Activated gamma-delta T cell treated with Interleukin-2 at 50 U/mL for 16 hours (primary cell): Measurements from ENCODE around the gene ZNF697.
"Not testable (repeated sequence)": the region's sequence is repeated elsewhere in the genome, so short reads cannot be mapped to it uniquely, and the experiment has no call there.

Source experiments
- DNase-seq: peaks from one replicate; pipeline ENCODE4 v3.0.0-alpha.2; 2020

Gene ZNF697

DNA sequence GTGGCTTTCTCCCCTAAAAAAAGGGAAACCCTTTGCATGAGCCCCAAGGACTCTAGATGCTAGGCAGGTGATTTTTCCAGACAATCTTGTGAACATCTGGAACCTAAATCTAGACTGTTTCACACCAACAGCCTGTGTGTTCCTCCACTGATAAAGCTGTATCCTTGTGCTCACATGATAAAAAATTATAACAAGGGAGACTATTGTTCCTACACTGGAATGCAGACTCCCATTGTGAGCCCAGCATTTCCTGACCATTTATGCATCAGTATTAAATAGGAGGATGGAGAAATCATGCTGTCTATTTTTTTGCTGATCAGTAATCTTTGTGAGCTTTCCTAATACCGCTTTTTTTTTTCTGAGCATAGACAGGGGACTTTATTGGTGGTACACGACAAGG, 52.5 kb downstream of the ZNF697 start:
- no peak for DNase-seq

DNA sequence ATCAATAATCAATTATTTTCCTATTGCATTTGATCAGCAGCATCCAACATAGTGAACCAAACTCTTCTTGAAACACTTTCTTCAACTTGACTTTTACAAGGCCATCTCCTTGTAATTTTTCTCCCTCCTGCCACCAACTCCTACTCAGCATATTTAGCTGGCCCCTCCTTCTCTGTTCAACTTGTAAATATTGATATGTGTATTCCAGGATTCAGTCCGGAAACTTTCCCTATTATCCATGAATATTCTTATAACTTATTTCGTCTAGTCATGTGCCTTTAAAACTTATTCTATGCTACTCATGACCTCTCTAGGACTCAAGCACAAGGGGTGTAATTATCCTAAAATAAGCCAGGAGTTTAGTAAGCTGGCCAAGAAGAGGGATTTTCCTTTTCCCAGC, 52.9 kb downstream of the ZNF697 start:
- DNase-seq, result no peak

DNA sequence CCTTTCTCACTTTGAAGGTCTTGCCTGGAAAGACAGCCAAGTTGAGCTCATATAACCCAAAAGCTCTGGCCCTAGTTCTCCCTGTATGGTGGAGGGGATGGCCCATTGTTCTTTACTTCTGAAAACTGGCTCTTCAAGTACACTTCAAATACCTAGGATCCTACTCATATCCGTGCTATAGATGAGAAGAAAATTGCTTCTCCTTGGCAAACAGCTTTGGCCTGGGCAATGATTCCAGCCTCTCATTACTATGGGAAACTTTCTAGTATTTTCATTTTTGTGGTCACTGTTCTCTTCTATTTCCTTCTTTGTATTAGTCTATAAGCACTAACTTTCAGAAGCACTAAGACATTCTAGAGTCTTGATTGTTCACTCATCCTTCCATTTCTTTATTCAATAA, 53.7 kb downstream of the ZNF697 start:
- no peak for DNase-seq

DNA sequence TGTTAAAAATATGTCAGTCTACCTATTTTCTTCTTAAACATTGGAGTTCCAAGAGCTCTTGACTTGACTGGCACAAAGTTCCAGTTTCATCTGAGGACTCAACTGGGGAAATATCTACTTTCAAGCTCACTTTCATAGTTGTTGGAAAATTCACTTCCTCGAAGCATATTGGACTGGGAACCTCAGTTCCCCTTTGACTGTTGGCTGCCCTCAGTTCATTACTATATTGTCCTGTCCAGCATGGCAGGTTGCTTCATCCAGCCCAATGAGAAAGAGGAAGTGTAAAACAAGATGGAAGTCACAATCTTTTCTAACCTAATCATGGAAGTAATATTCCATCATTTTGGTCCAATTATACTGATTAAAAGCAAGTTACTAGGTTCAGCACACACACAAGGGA, 54.3 kb downstream of the ZNF697 start:
- no peak for DNase-seq

DNA sequence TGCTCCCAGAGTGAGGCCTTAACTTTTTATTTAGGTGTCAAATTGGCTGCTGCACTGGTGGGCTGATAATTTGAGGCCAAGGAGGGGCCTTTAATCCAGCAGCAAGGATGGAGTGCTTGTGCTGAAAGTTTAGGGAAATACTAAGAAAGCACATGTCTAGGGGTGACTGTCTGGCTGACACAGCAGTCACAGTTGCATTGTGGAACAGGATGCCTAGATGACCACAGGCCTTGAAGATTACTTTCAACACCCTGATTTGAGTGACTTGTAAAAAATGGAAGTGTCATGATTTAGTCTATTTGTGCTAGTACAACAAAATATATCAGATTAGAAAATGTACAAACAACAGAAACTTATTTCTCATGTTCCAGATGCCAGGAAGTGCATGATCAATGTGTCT, 57.7 kb downstream of the ZNF697 start:
- DNase-seq, result no peak

DNA sequence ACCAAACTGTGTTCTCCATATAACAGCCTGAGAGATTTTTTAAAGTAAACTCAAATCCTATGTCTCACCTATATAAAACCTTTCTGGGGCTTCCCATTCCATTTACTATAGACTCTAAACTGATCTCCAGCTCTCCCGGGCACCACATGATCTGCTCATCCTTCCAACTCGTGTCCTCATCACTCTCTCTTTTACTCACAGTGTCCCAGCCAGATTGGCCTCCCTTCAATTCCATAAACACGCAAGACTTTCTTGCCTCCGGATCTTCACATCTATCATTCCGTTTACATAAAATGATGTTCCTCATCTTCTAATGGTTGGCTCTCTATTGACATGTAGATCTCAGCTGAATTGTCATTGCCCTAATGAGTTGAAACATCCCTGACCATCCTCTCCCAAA, 59.4 kb downstream of the ZNF697 start:
- DNase-seq, result no peak

DNA sequence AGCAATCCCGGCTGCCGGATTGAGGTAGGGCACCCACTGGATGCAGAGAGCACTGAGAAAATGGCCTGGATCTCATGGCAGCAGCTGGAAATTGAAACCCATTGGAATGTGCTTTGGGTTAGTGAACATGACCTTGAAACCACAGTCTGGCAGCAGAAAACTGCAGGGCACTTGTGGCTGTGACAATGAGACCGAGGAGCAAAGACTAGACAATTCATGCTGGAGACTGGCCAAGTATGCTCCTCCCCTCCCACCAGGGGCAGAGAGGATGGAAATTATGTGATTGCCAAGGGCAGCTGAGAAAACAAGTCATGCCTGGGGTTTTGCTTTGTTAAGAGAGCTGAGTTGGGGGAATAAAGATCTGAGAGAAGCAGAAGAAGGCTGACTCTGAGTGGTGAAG, 60.7 kb downstream of the ZNF697 start:
- no peak for DNase-seq

DNA sequence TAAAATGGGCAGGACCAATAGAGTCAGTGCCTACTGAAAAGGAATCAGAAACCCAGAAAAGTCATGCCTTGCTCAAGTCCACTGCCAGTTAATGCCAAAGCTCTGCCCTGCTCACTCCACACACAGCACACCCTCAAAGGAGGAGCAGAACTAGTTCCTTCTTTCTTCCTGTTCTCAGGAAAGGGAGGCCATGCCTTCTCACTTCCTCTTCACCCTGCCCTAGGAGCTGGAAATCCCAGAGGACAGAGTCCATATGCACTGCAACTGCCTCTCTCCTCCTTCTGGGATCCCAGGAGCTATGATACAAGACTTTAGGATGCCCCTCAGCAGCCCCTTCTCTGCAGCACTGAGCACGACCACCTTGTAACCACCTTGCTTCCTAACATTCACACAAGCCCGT, 62.3 kb downstream of the ZNF697 start:
- not testable (repeated sequence) for DNase-seq

DNA sequence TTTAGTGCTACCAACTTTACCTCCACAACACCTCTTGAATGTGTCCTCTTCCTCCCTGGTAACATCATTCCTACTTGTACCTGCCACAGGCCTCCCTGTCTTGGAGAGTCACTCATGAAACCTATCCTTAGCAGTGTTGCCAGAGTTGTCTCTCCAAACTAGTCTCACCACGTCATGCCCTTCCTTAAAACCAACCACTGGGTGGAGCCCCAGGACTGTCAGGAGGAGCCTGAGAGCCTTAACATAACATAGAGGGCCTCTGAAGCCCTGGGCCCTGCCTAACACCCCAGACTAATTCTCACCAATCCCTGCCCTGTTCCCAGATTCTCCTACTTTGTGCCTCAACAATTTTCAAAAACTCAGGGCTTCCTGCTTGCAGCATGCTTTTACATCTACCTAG, 65.3 kb downstream of the ZNF697 start:
- DNase-seq, result no peak

DNA sequence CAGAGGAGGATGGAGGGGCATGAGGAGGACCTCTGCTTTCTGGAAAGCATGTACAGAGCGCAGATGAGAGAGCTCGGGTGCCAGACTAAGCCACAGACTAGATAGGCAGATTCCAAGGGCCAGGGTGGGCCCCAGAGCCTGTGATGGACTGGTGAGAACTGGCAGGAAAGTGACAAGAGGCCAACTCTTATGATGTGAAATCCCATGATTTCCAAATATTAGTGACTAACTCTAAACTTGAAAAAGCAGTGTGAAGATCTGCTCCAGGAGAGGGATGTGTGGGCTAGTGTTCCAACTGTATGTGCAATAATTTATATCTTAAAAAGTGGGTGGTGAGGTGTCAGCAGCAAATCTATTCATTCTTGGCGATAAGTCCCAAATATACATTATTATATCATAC, 67.0 kb downstream of the ZNF697 start:
- DNase-seq, result not testable (repeated sequence)

DNA sequence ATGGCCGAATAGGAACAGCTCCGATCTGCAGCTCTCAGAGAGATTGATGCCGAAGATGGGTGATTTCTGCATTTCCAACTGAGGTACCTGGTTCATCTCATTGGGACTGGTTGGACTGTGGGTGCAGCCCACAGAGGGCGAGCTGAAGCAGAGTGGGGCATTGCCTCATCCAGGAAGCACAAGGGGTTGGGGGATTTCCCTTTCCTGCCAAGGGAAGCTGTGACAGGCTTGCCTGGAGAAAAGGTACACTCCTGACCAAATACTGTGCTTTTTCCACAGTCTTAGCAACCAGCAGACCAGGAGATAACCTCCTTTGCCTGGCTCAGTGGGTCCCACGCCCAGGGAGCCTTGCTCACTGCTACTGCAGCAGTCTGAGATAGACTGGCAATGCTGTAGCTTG, 74.2 kb downstream of the ZNF697 start:
- no peak for DNase-seq

DNA sequence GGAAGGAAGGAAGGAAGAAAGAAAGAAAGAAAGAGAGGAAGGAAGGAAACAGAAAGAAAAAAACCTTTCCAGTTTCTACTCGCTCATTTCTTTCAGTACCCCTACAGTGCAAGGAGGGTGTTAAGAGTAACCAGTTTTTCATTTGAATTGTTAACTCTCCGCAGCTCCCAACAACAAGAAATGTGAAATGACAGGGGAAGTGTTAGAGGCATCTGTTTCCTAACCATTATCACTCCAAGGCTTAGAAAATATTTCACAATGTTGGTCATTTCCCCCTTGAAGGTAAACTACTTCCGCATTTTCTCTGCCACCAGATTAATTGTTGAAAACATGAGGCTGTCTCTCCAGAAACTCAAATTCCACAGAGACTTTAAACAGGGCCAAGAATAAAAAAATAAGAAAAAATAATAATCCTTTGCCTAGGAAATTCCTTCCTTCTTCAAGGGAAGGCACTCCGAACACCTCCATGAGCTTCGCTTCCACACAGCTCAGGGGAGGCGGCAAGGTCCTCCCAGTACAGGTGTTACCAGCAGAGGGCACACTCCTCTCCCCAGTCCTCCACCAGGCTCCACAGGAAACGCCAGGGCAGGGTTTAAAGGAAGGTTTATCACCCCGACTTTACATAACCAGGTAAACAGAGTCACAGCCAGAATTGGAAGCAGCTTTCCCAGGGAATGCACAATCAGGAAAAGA, 78.0 kb downstream of the ZNF697 start:
- not testable (repeated sequence) for DNase-seq
